Lung (tissue), 16 donors: Measurements from ENCODE around the gene RNF112. TPM values are rescaled to one million over a fixed set of nuclear protein-coding genes. Genes with fewer than 3 reads are reported as not detected.

ENCODE experiments used
- ATAC-seq: fragments of 200-7000 bp; cut with Tn5 transposase; one replicate; pipeline ENCODE4 v1.9.1; 2020; ENCODE audit warnings: moderate number of reproducible peaks; ENCODE audit not compliant: insufficient read depth, low FRiP score
- DNase-seq, 3 donors: peaks; one replicate each; pipeline ENCODE4 v3.0.0-alpha.2; 2013 to 2017
- H3K27ac ChIP-seq, 2 donors: one replicate each; pipeline ENCODE4 v1.5.1; 2013; ENCODE audit warnings: mild to moderate bottlenecking in 2 of 2, moderate library complexity in 2 of 2, control low read depth in 1 of 2, inconsistent platforms in 1 of 2, low read depth in 1 of 2, low read length in 1 of 2
- H3K27me3 ChIP-seq, 3 donors: one replicate each; pipeline ENCODE4 v1.5.1; 2013; ENCODE audit warnings: low read length in 2 of 3; ENCODE audit not compliant: control insufficient read depth in 3 of 3, insufficient read depth in 3 of 3
- H3K36me3 ChIP-seq, 4 donors: one replicate each; pipeline ENCODE4 v1.5.1; 2013; ENCODE audit warnings: low read length in 4 of 4, mild to moderate bottlenecking in 1 of 4, moderate library complexity in 1 of 4; ENCODE audit not compliant: control insufficient read depth in 4 of 4, insufficient read depth in 4 of 4
- H3K4me1 ChIP-seq, 5 donors: one replicate each; pipeline ENCODE4 v1.5.1; 2013; ENCODE audit warnings: low read length in 5 of 5, mild to moderate bottlenecking in 2 of 5, moderate library complexity in 1 of 5; ENCODE audit not compliant: control insufficient read depth in 5 of 5, insufficient read depth in 5 of 5
- H3K4me3 ChIP-seq: one replicate; pipeline ENCODE4 v1.5.1; 2013; ENCODE audit warnings: mild to moderate bottlenecking, control low read depth, moderate library complexity
- H3K9ac ChIP-seq, 2 donors: one replicate each; pipeline ENCODE4 v1.5.1; 2013; ENCODE audit warnings: low read length in 2 of 2, control low read depth in 1 of 2; ENCODE audit not compliant: insufficient read depth in 1 of 2
- H3K9me3 ChIP-seq, 4 donors: one replicate each; pipeline ENCODE4 v1.5.1; 2013; ENCODE audit warnings: low read length in 3 of 4, mild to moderate bottlenecking in 1 of 4, moderate library complexity in 1 of 4; ENCODE audit not compliant: control insufficient read depth in 4 of 4, insufficient read depth in 3 of 4
- CTCF ChIP-seq: IDR thresholded peaks from 2 replicates; pipeline ENCODE4 v1.5.1; 2012; ENCODE audit warnings: mild to moderate bottlenecking; ENCODE audit errors: control extremely low read depth, extremely low read depth
- WGBS, 2 donors: extraction: QIAGEN DNeasy Blood & Tissue Kit; methylation state at CpG; one replicate each; pipeline ENCODE4 v1.1.7; 2013; 5-methylcytosine and 5-hydroxymethylcytosine counted together
- long read RNA-seq, 5 donors: transcript quantifications; one replicate each; lab custom pipeline, GENCODE V29; 2026
- polyA plus RNA-seq, 2 donors: library from polyadenylated mRNA; stranded (reverse); fragments of 200-250 nt; gene quantifications; one replicate each; pipeline ENCODE4 v1.2.1, GENCODE V29; 2013
- total RNA-seq, 2 donors: library from RNA; depleted of rRNA in 1 of 2; stranded (reverse); fragments of >200 nt in 1 of 2; gene quantifications; one replicate each; pipeline ENCODE4 v1.2.1, GENCODE V29; 2014 to 2021
- donor health status: control.
- donor health status: control.
- donor health status: Bipolar disorder and iron deficiency.
- donor health status: healthy.
- donor health status: DM: yes; HTN: yes; CAD: no.

Gene RNF112
- total RNA-seq (1 to 10 TPM; 2.4 to 6.9 TPM), polyA plus RNA-seq (1 to 10 TPM; 3.0 to 3.6 TPM)
- long read RNA-seq, donor 1 = 0 reads
- long read RNA-seq, donor 2 = 0 reads
- long read RNA-seq, donor 3 = 0 reads
- long read RNA-seq, donor 4 = 0 reads
- long read RNA-seq, donor 5 = 0 reads

GRCh38 chr17:19410875-19411620 lies at the start of gene RNF112:
TSS of gene RNF112 (plus strand) at chr17:19411232. CDS start at chr17:19411409, 177 bp downstream.
- ATAC-seq (no peak), DNase-seq (peak; percentile 74 to 79 (median 77))
- H3K36me3 ChIP-seq = no peaks in the 10 kb centered on the region
- H3K27me3 ChIP-seq = no peaks in the 10 kb centered on the region
- 28 to 43% methylated on average over 23 of the region's 23 CpGs for WGBS, 2 donors
- H3K27ac ChIP-seq = no peak within 1 kb of the TSS
- no peak for TF ChIP-seq CTCF
- H3K9ac ChIP-seq = no peak within 1 kb of the TSS
- H3K9me3 ChIP-seq = no peaks in the 10 kb centered on the region
- H3K4me1 ChIP-seq = peaks cover 0 to 16% (median 0%) of the 10 kb centered on the region in 5 donors
- no peak within 1 kb of the TSS for H3K4me3 ChIP-seq

GRCh38 chr17:19361326-19361725 lies 49.7 kb upstream of the RNF112 start:
- DNase-seq (no peak), ATAC-seq (no peak)
- TF ChIP-seq CTCF = no peak
- no peaks in the 10 kb centered on the region for H3K27me3 ChIP-seq
- H3K4me1 ChIP-seq = peaks cover 0 to 30% (median 10%) of the 10 kb centered on the region in 5 donors
- peaks cover 0 to 3% (median 0%) of the 10 kb centered on the region in 4 donors for H3K36me3 ChIP-seq
- H3K9me3 ChIP-seq = no peaks in the 10 kb centered on the region
- H3K4me3 ChIP-seq = no peak overlapping the region
- WGBS, 2 donors = 85 to 91% methylated on average over 6 of the region's 6 CpGs
- H3K27ac ChIP-seq = no peak overlapping the region
- H3K9ac ChIP-seq = peak overlapping the region in 1 of 2 donors; percentile 14

- H3K27ac ChIP-seq = peak overlapping the region; percentile 70 to 74
- 21 to 25% methylated on average over 16 of the region's 16 CpGs for WGBS, 2 donors
Measured at GRCh38 chr17:19361944-19362276, 49.1 kb upstream of the RNF112 start.

More at GRCh38 chr17:19361944-19362276, 49.1 kb upstream of the RNF112 start:
- Histone ChIP-seq H3K27me3 (no peaks in the 10 kb centered on the region), H3K9ac (peak overlapping the region; percentile 14 to 59), H3K9me3 (no peaks in the 10 kb centered on the region), H3K36me3 (peaks cover 0 to 3% (median 0%) of the 10 kb centered on the region in 4 donors), H3K4me1 (peaks cover 0 to 30% (median 10%) of the 10 kb centered on the region in 5 donors), H3K4me3 (peak overlapping the region; percentile 24)
- no peak for DNase-seq
- no peak for TF ChIP-seq CTCF
- ATAC-seq = no peak
